NCI-H1436 treated with DMSO at 0.1 percent for 48 hours (cell line): ENCODE measurements around the gene GPC3.
"Not testable (repeated sequence)": the region's sequence is repeated elsewhere in the genome, so short reads cannot be mapped to it uniquely, and the experiment has no call there.

Experiments used
- DNase-seq: peaks from one replicate; lab custom pipeline; 2025; lab: John Stamatoyannopoulos, UW

The GPC3 gene

GRCh38 chrX:133762976-133763548 lies 222.3 kb downstream of the GPC3 start:
- not testable (repeated sequence) for DNase-seq

GRCh38 chrX:133754657-133755056 lies 230.7 kb downstream of the GPC3 start:
- DNase-seq = no peak

- peak; percentile 80 for DNase-seq
Measured at GRCh38 chrX:133749951-133750350, 235.4 kb downstream of the GPC3 start.

- no peak for DNase-seq
Measured at GRCh38 chrX:133749370-133749769, 236.0 kb downstream of the GPC3 start.

- no peak for DNase-seq
Measured at GRCh38 chrX:133747196-133747595, 238.2 kb downstream of the GPC3 start.

- DNase-seq = no peak
Measured at GRCh38 chrX:133746593-133746992, 238.8 kb downstream of the GPC3 start.

- DNase-seq = no peak
Measured at GRCh38 chrX:133745349-133745748, 240.0 kb downstream of the GPC3 start.

GRCh38 chrX:133742602-133743305 lies 242.6 kb downstream of the GPC3 start:
- DNase-seq = no peak

- no peak for DNase-seq
Measured at GRCh38 chrX:133741303-133741702, 244.1 kb downstream of the GPC3 start.

GRCh38 chrX:133726642-133727041 lies 258.8 kb downstream of the GPC3 start:
- DNase-seq = no peak

- DNase-seq = peak; percentile 78
Measured at GRCh38 chrX:133726211-133726630, 259.2 kb downstream of the GPC3 start.

GRCh38 chrX:133723930-133724329 lies 261.5 kb downstream of the GPC3 start:
- DNase-seq = no peak

- no peak for DNase-seq
Measured at GRCh38 chrX:133722756-133723155, 262.6 kb downstream of the GPC3 start.

- DNase-seq = not testable (repeated sequence)
Measured at GRCh38 chrX:133720269-133720668, 265.1 kb downstream of the GPC3 start.

GRCh38 chrX:133715715-133716114 lies 269.7 kb downstream of the GPC3 start:
- no peak for DNase-seq

- DNase-seq = no peak
Measured at GRCh38 chrX:133709501-133709900, 275.9 kb downstream of the GPC3 start.

- no peak for DNase-seq
Measured at GRCh38 chrX:133706890-133707289, 278.5 kb downstream of the GPC3 start.

GRCh38 chrX:133702230-133702629 lies 283.2 kb downstream of the GPC3 start:
- no peak for DNase-seq

- DNase-seq = no peak
Measured at GRCh38 chrX:133699023-133699728, 286.2 kb downstream of the GPC3 start.

- no peak for DNase-seq
Measured at GRCh38 chrX:133698298-133698697, 287.1 kb downstream of the GPC3 start.

GRCh38 chrX:133697656-133698055 lies 287.7 kb downstream of the GPC3 start:
- DNase-seq = no peak

- DNase-seq = no peak
Measured at GRCh38 chrX:133689997-133690599, 295.3 kb downstream of the GPC3 start.

GRCh38 chrX:133685822-133686221 lies 299.6 kb downstream of the GPC3 start:
- DNase-seq = peak; percentile 89
